NCI-H2196 treated with DMSO at 0.1 percent for 48 hours (cell line): ENCODE measurements around the gene MCF2L2.

Experiments
- DNase-seq: peaks from one replicate; lab custom pipeline; 2025; ENCODE audit not compliant: unreplicated experiment; lab: John Stamatoyannopoulos, UW

Gene MCF2L2

GRCh38 chr3:183142199-183142598, 286.2 kb downstream of the MCF2L2 start:
- DNase-seq = no peak

DNA sequence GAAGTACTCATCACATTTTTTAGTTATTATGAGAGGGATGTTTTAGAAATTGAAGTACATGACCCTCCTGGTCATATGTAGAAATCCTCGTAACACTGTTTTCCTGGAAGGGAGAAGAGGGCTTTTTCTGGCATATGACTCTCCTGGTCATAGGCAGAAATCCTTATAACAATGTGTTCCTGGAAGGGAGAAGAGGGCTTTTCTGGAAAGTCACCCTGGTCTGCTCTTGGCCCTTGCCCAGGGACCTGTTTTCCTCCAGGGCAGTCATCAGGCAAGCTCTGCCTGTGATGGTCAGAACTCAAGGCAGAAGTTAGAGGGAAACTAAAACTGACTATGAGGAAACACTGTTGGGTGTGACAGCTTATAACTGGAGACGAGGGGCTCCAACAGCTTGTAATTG, 293.6 kb downstream of the MCF2L2 start:
- DNase-seq = no peak

- DNase-seq = no peak
Measured at GRCh38 chr3:183132409-183132808, 296.0 kb downstream of the MCF2L2 start.

DNA sequence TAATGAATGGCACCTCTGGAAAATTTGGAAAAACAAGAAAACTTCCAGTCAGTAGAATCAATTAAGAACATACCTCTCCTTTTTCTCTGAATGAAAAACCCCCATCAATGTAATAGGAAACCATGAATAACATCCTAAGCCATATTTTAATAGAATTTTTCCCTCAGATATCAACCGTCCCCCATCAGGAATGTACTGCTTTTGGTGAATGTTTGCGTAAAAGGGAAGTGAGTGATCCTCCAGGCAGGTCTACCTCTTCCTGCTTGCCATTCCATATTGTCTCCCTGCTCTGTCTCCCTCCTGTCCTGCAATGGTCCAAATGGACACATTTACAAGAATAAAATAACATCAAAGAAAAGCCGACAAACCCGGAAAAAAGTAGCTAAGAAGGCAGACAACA, 296.7 kb downstream of the MCF2L2 start:
- no peak for DNase-seq

DNA sequence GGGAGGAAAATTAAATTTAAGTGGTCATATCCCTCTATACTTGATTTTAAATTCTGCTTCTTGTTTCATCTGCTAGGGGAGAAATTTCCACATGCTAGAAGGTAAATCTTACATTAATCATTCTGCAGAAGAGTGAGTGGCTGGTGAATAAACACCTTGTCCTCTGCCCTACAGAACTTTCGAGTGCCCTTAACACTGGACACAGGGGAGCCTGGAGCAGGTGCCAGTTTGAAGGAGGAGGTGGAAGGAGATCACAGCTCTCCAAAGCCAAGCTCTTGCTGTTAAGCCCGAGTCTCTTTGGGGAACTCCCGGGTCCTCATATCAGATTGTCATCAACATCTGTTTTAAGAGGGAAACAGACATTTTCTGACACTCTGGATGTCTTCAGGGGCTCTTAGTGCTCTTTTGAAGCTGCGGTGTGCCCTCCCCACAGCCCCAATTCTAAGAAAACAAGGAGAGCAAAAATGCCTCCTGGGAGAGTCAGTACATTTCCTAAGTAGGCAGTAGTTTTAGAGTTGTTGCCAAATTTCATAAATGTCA, 297.2 kb downstream of the MCF2L2 start:
- no peak for DNase-seq

GRCh38 chr3:183129243-183129642, 299.2 kb downstream of the MCF2L2 start:
- no peak for DNase-seq

DNA sequence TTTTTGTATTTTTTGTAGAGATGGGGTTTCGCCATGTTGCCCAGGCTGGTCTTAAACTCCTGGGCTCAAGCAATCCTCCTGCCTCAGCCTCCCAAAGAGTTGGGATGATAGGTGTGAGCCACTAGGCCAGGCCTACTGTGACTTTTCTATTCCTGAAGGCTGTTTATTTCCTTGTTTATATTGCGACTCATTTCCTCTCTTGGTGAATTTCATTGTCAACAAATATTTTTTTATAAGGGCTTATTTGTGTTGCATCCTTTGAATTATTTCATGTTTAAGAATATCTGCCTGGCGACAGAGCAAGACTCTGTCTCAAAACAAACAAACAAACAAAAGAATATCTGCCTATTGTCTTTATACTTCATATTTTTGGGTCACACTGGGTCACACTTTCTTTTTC, 299.7 kb downstream of the MCF2L2 start:
- DNase-seq = no peak
